Measurements from ENCODE around the gene OBSCN. TPM values are rescaled to one million over a fixed set of nuclear protein-coding genes. Genes with fewer than 3 reads are reported as not detected.

OBSCN gene
- total RNA-seq, 2 donors from 2014 or later, result 159 to 317 TPM

DNA sequence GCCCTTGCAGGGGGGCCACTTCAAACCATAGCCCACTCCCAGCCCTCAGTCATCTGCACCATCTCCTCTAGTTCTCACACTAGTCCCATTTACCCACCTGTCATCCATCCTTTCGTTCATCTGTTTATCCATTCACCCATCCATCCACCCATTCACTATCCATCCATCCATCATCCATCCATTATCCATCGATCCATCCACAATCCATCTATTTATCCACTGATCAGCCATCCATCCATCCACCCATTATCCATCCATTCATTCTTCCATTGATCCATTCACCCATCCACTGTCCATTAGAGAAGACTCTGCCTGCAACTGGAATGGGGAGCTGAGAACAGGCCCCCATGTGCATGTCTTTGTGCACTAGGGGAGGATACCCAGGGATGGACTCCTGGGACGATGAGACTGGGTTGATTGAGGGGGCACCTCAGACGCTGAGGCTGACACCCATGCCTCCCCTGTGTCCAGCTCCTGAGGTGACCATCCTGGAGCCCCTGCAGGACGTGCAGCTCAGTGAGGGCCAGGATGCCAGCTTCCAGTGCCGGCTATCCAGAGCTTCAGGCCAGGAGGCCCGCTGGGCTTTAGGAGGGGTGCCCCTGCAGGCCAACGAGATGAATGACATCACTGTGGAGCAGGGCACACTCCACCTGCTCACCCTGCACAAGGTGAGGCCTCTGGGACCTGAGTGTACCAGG lies 100.9 kb downstream of the OBSCN start:
- no peak overlapping the region for H3K4me3 ChIP-seq
- H3K27me3 ChIP-seq, result no peaks in the 10 kb centered on the region
- DNase-seq (ENCODE audit: low spot score), result no peak
- TF ChIP-seq, protein P1, sequence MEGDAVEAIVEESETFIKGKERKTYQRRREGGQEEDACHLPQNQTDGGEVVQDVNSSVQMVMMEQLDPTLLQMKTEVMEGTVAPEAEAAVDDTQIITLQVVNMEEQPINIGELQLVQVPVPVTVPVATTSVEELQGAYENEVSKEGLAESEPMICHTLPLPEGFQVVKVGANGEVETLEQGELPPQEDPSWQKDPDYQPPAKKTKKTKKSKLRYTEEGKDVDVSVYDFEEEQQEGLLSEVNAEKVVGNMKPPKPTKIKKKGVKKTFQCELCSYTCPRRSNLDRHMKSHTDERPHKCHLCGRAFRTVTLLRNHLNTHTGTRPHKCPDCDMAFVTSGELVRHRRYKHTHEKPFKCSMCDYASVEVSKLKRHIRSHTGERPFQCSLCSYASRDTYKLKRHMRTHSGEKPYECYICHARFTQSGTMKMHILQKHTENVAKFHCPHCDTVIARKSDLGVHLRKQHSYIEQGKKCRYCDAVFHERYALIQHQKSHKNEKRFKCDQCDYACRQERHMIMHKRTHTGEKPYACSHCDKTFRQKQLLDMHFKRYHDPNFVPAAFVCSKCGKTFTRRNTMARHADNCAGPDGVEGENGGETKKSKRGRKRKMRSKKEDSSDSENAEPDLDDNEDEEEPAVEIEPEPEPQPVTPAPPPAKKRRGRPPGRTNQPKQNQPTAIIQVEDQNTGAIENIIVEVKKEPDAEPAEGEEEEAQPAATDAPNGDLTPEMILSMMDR (IDR thresholded peaks at IDR 0.05), result no peak
- peaks cover 0 to 10% of the 10 kb centered on the region in 2 donors for H3K9me3 ChIP-seq
- peaks cover 40% of the 10 kb centered on the region for H3K36me3 ChIP-seq
- H3K27ac ChIP-seq, result no peak overlapping the region
- H3K4me1 ChIP-seq, result peaks cover 0 to 2% of the 10 kb centered on the region in 2 donors

DNA sequence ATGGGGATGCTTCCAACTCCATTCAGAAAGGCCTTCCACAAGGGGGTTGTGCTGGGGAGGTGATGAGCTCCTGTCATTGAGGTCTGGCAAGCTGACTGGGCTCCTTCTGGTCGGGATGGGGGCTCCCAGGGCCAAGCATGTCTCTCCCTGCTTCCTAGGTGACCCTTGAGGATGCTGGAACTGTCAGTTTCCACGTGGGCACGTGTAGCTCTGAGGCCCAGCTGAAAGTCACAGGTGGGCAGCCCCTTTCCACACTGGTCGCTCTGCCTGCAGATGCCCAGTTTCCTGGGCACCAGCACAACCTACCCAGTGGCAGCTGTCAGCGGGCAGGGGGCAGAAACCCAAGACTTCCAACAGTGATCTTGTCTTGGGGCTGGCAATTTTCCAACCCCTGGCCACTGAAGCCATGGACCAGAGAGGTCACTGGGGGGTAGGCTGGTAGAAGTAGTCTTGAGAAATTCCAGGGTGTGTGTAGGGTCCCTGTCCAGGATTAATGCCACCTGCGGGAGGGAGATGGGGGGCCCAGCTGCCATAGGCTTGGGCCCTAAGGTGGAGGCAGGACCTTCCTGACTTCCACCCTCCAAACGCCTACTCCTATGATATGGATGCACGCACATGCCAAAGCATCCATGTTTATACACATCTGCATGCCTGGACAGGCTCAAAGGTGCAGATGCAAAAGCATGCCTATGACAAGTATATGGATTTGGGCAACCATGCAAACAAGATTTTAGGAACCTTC lies 101.7 kb downstream of the OBSCN start:
- peaks cover 0 to 10% of the 10 kb centered on the region in 2 donors for H3K9me3 ChIP-seq
- TF ChIP-seq, protein P1 (IDR thresholded peaks at IDR 0.05), result no peak
- H3K36me3 ChIP-seq, result peaks cover 34% of the 10 kb centered on the region
- no peak overlapping the region for H3K27ac ChIP-seq
- H3K4me1 ChIP-seq, result peaks cover 0 to 10% of the 10 kb centered on the region in 2 donors
- no peaks in the 10 kb centered on the region for H3K27me3 ChIP-seq
- no peak overlapping the region for H3K4me3 ChIP-seq
- no peak for DNase-seq (ENCODE audit: low spot score)

DNA sequence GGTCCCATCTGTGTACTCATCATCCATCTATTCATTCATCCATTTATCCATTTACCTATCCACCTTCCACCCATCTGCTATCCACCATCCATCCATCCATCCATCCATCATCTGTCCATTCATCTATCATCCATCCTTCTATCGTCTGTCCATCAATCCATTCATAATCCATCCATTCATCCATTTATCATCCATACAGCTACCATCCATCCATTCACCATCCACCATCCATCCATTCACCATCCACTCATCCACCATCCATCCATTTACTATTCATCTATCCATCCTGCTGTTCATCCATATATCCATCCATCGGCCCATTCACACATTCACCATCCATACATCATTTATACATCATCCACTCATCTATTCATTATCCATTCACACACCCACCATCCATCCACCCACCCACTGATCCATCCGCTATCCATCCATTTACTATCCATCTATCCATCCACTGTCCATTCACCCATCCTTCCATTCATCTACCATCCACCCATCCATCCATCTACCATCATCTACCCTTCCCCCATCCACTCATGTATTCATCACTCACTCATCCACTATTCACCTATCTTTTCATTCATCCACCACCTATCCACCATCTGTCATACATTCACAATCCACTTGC lies 102.4 kb downstream of the OBSCN start:
- H3K4me3 ChIP-seq, result no peak overlapping the region
- peaks cover 0 to 10% of the 10 kb centered on the region in 2 donors for H3K4me1 ChIP-seq
- H3K36me3 ChIP-seq, result peaks cover 34% of the 10 kb centered on the region
- H3K27ac ChIP-seq, result no peak overlapping the region
- H3K9me3 ChIP-seq, result peaks cover 0 to 10% of the 10 kb centered on the region in 2 donors
- DNase-seq (ENCODE audit: low spot score), result no peak
- TF ChIP-seq, protein P1 (IDR thresholded peaks at IDR 0.05), result no peak
- H3K27me3 ChIP-seq, result no peaks in the 10 kb centered on the region

DNA sequence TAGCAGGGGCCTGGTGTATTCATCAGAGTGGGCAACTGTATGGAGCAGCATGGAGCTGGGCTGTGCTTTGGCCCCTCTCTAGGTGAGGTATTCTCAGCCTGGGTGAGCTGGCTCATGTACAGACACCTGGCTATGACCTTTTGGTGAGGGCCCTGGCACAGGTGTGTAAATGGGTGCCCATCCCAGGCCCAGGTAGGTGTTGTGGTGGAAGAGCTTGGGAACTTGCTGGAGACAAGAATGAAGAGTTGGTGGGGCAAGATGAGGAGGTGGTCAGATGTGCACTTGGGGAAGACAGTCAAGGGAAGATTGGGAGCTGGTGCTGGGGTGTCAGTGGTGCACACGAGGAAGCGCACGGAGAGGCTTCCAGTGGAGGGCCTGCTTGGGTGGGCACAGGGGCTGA lies 103.2 kb downstream of the OBSCN start:
- Histone ChIP-seq H3K27me3 (no peaks in the 10 kb centered on the region), H3K4me3 (no peak overlapping the region), H3K4me1 (peaks cover 0 to 10% of the 10 kb centered on the region in 2 donors), H3K36me3 (peaks cover 40% of the 10 kb centered on the region), H3K27ac (no peak overlapping the region), H3K9me3 (peaks cover 0 to 10% of the 10 kb centered on the region in 2 donors)
- DNase-seq (ENCODE audit: low spot score), result no peak
- TF ChIP-seq, protein P1 (IDR thresholded peaks at IDR 0.05), result no peak

DNA sequence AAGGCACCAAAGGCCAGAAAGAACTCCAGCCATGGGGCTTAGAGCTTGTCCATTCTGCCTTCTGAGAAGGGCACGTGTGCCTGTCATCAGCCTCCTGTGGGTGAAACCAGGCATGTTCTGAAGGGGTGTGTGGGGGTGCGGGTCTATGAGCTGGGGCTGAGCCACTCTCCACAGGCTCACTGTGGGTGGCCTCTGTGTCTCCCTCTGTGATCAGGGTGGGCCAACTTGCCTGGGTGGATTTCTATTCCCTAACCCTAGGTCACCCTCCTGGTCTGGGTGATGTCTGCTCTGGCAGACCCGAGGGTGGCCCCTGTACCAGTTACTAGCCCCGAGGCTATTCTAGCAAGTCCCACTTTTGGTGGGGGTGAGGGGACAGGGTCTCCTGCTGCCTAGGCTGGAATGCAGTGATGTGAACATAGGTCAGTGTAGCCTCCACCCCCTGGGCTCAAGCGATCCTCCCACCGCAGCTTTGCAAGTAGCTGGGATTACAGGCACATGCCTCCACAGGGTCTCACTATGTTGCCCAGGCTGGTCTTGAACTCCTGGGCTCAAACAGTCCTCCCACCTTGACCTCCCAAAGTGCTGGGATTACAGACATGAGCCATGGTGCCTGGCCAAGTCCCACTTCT lies 104.4 kb downstream of the OBSCN start:
- H3K4me1 ChIP-seq, result peaks cover 0 to 10% of the 10 kb centered on the region in 2 donors
- peaks cover 0 to 10% of the 10 kb centered on the region in 2 donors for H3K9me3 ChIP-seq
- no peak for DNase-seq (ENCODE audit: low spot score)
- no peaks in the 10 kb centered on the region for H3K27me3 ChIP-seq
- H3K36me3 ChIP-seq, result peaks cover 51% of the 10 kb centered on the region
- H3K4me3 ChIP-seq, result no peak overlapping the region
- no peak overlapping the region for H3K27ac ChIP-seq
- TF ChIP-seq, protein P1 (IDR thresholded peaks at IDR 0.05), result no peak
